Activated CD4-positive, alpha-beta T cell treated with anti-CD3 and anti-CD28 coated beads for 36 hours (primary cell): ENCODE data around the gene PXT1. TPM values are rescaled to one million over a fixed set of nuclear protein-coding genes. Genes with fewer than 3 reads are reported as not detected.

ENCODE experiments used
- ATAC-seq: fragments of 200-7000 bp; cut with Tn5 transposase; one replicate; pipeline ENCODE4 v1.10.0; 2021; ENCODE audit warnings: mild to moderate bottlenecking, moderate library complexity
- CTCF ChIA-PET: fragments of 350-600 bp; sonication (Branson Sonifier 250); formaldehyde crosslinking; loops from one replicate; lab custom pipeline; 2021; ENCODE audit warnings: antibody characterized with exemption; lab: Charles Lee
- POLR2A ChIA-PET: fragments of 350-600 bp; sonication (Branson Sonifier 250); formaldehyde crosslinking; loops from one replicate; lab custom pipeline; 2021; ENCODE audit warnings: antibody characterized with exemption, inconsistent platforms; lab: Charles Lee
- DNase-seq: peaks from one replicate; pipeline ENCODE4 v3.0.0-alpha.2; 2020
- H3K27ac Mint-ChIP-seq: one replicate; pipeline ENCODE4 v1.8.0; 2021; ENCODE audit warnings: mixed read lengths
- H3K27me3 Mint-ChIP-seq: one replicate; pipeline ENCODE4 v1.8.0; 2021; ENCODE audit warnings: mixed read lengths
- H3K36me3 Mint-ChIP-seq: one replicate; pipeline ENCODE4 v1.8.0; 2021; ENCODE audit warnings: low read depth, mixed read lengths
- H3K4me1 Mint-ChIP-seq: one replicate; pipeline ENCODE4 v1.8.0; 2021; ENCODE audit warnings: mixed read lengths
- H3K4me3 Mint-ChIP-seq: one replicate; pipeline ENCODE4 v1.8.0; 2021; ENCODE audit warnings: mild to moderate bottlenecking, moderate library complexity, mixed read lengths
- H3K9me3 Mint-ChIP-seq: one replicate; pipeline ENCODE4 v1.8.0; 2021; ENCODE audit warnings: low read depth, mixed read lengths
- intact Hi-C, 2 experiments: fragments of 100-400 bp; cut with DNase I in 1 of 2; cut with micrococcal nuclease in 1 of 2; formaldehyde crosslinking; loops; one replicate each; pipeline versions ENCODE4 v1.14.2 to v1.15.1; 2022 to 2024; cut with DNase I, micrococcal nuclease
- total RNA-seq, 2 experiments: library from RNA; stranded (reverse); gene quantifications; one replicate each; pipeline ENCODE4 v1.2.3, GENCODE V29; 2021

The PXT1 gene
- total RNA-seq, 2 experiments from 2014 or later, result 0.11 to 0.14 TPM

DNA sequence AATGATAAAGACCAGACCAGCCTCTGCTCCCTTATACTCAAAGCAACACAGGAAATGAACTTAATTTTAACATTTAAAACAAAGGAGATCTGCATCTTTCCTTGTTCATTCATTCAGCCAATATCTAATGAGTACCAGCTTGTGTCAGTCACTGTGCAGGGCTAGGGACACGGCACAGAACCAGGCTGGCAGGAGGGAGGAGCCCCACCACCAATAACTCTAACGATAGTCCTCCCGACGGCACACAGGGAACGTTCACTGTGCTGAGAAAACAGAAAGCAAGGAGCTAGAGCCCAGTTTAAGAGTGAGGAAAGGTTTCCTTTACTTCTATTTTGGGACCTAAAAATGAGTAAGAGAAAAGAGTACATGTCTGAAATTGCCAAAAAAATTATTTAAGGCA, 65.1 kb downstream of the PXT1 start:
- CTCF ChIA-PET, result interaction anchor here (1.4 kb wide), 1 partner anchor 16 kb away, joined by 4 read pairs; no protein-coding TSS in a partner anchor
- no peaks in the 10 kb centered on the region for H3K36me3 Mint-ChIP-seq
- no peak overlapping the region for H3K27ac Mint-ChIP-seq
- ATAC-seq, result no peak
- intact Hi-C loops, result no loop called here
- no peaks in the 10 kb centered on the region for H3K27me3 Mint-ChIP-seq
- no peak for DNase-seq
- H3K9me3 Mint-ChIP-seq, result no peaks in the 10 kb centered on the region
- H3K4me3 Mint-ChIP-seq, result no peak overlapping the region
- peaks cover 4% of the 10 kb centered on the region for H3K4me1 Mint-ChIP-seq
- POLR2A ChIA-PET, result no interaction called here

DNA sequence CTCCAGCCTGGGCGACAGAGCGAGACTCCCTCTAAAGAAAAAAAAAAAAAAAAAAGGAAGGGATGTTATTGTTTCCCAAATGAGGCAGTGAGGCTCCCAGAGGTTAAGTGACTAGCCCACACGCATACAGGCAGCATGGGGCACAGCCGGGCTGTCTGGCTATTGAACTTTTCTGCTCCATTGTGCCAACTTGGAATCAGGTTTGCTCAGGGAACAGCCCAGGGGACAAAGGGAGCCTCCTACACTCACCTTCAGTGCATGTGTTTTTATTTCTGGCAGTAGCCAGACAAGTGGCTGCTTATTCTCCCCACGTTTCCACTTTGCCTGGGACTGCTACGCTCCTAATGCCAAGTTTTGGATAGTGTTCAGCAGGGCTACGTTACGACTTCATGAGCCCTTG, 65.9 kb downstream of the PXT1 start:
- H3K36me3 Mint-ChIP-seq, result no peaks in the 10 kb centered on the region
- no peaks in the 10 kb centered on the region for H3K9me3 Mint-ChIP-seq
- DNase-seq, result no peak
- H3K4me1 Mint-ChIP-seq, result no peaks in the 10 kb centered on the region
- CTCF ChIA-PET, result interaction anchor here (1.4 kb wide), 1 partner anchor 15 kb away, joined by 4 read pairs; no protein-coding TSS in a partner anchor
- ATAC-seq, result no peak
- no peaks in the 10 kb centered on the region for H3K27me3 Mint-ChIP-seq
- H3K4me3 Mint-ChIP-seq, result no peak overlapping the region
- H3K27ac Mint-ChIP-seq, result no peak overlapping the region
- POLR2A ChIA-PET, result no interaction called here
- intact Hi-C loops, result no loop called here

GRCh38 chr6:36376183-36376582, 66.5 kb downstream of the PXT1 start:
- Mint-ChIP-seq H3K27me3 (no peaks in the 10 kb centered on the region), H3K27ac (no peak overlapping the region), H3K9me3 (no peaks in the 10 kb centered on the region), H3K36me3 (no peaks in the 10 kb centered on the region), H3K4me3 (no peak overlapping the region), H3K4me1 (no peaks in the 10 kb centered on the region)
- POLR2A ChIA-PET, result no interaction called here
- no peak for ATAC-seq
- CTCF ChIA-PET, result no interaction called here
- intact Hi-C loops, result no loop called here
- no peak for DNase-seq

DNA sequence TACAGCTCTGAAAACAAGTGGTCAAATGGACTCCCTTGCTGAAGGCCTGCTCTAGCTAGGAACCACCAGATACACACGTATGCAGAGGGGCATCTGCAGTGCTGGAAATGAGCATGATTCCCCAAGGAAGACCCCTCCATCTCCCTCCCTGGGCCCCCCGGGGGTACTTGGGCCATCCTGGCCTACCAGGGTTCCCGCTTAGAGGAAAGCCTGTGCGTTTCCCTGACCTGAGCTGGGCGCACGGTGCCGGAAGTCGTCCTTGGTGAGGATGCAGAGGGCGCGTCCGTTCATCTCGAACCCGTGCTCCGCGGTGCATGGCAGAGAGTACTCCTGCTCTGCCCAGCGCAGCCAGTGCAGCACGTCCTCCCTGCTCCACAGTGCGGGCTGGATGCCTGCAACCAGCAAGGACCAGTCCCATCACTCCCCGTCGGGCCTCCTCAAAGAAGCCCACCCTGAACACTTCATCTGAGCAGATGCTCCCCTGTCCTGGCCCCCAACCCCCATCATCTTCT, 67.0 kb downstream of the PXT1 start:
- intact Hi-C loops, result no loop called here
- POLR2A ChIA-PET, result interaction anchor here (0.5 kb wide), 1 partner anchor 72 kb away, joined by 4 read pairs; no protein-coding TSS in a partner anchor
- Mint-ChIP-seq H3K9me3 (no peaks in the 10 kb centered on the region), H3K36me3 (no peaks in the 10 kb centered on the region), H3K4me3 (no peak overlapping the region), H3K27ac (no peak overlapping the region), H3K4me1 (no peaks in the 10 kb centered on the region), H3K27me3 (no peaks in the 10 kb centered on the region)
- CTCF ChIA-PET, result no interaction called here
- DNase-seq (no peak), ATAC-seq (no peak)

GRCh38 chr6:36374972-36375371, 67.7 kb downstream of the PXT1 start:
- no peak overlapping the region for H3K27ac Mint-ChIP-seq
- no peaks in the 10 kb centered on the region for H3K27me3 Mint-ChIP-seq
- ATAC-seq, result no peak
- H3K9me3 Mint-ChIP-seq, result no peaks in the 10 kb centered on the region
- H3K36me3 Mint-ChIP-seq, result no peaks in the 10 kb centered on the region
- POLR2A ChIA-PET, result interaction anchor here (0.5 to 0.7 kb wide), 2 partner anchors 71 to 75 kb away, joined by 4 to 8 read pairs; no protein-coding TSS in a partner anchor
- no peak overlapping the region for H3K4me3 Mint-ChIP-seq
- intact Hi-C loops, result no loop called here
- H3K4me1 Mint-ChIP-seq, result no peaks in the 10 kb centered on the region
- no peak for DNase-seq
- CTCF ChIA-PET, result no interaction called here

- Mint-ChIP-seq H3K4me3 (no peak overlapping the region), H3K9me3 (no peaks in the 10 kb centered on the region), H3K4me1 (no peaks in the 10 kb centered on the region), H3K36me3 (no peaks in the 10 kb centered on the region), H3K27ac (no peak overlapping the region), H3K27me3 (no peaks in the 10 kb centered on the region)
- no peak for DNase-seq
- ATAC-seq, result no peak
- ChIA-PET CTCF (interaction anchor here (1.1 kb wide), 1 partner anchor 12 kb away, joined by 3 read pairs; no protein-coding TSS in a partner anchor), POLR2A (interaction anchor here (0.7 kb wide), 1 partner anchor 74 kb away, joined by 8 read pairs; no protein-coding TSS in a partner anchor)
- intact Hi-C loops, result no loop called here
These were observed 68.5 kb downstream of the PXT1 start for GRCh38 chr6:36374194-36374593.

GRCh38 chr6:36373368-36374019, 69.2 kb downstream of the PXT1 start:
- Mint-ChIP-seq H3K4me3 (no peak overlapping the region), H3K4me1 (no peaks in the 10 kb centered on the region), H3K36me3 (no peaks in the 10 kb centered on the region), H3K9me3 (no peaks in the 10 kb centered on the region), H3K27ac (no peak overlapping the region), H3K27me3 (no peaks in the 10 kb centered on the region)
- ChIA-PET CTCF (interaction anchor here (0.6 to 1.1 kb wide), 2 partner anchors 12 to 579 kb away, joined by 3 read pairs; no protein-coding TSS in a partner anchor), POLR2A (no interaction called here)
- DNase-seq (no peak), ATAC-seq (no peak)
- intact Hi-C loops, result no loop called here

DNA sequence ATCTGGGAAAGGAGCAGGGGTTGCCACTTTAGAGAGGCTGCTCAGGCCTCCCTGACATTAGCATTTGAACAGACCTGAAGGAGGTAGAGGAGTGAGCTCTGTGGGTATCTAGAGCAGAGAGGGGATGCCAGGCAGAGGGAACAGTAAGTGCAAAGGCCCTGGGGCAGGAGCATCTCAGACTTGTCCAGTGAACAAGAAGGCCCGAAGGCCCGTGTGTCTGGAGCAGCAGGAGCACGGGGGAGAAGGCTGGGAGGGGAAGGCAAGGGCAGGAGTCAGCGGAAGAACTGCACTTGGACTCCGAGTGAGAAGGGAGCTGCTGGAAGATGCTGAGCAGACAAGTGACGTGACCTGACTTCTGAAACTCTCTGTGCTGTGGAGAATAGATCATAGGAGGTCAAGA, 70.6 kb downstream of the PXT1 start:
- Mint-ChIP-seq H3K4me3 (no peak overlapping the region), H3K36me3 (no peaks in the 10 kb centered on the region), H3K27ac (no peak overlapping the region), H3K27me3 (no peaks in the 10 kb centered on the region), H3K4me1 (no peaks in the 10 kb centered on the region), H3K9me3 (no peaks in the 10 kb centered on the region)
- intact Hi-C loops, result no loop called here
- DNase-seq (no peak), ATAC-seq (no peak)
- ChIA-PET POLR2A (no interaction called here), CTCF (interaction anchor here (1.0 kb wide), 2 partner anchors 31 to 275 kb away, joined by 3 to 5 read pairs; no protein-coding TSS in a partner anchor)

DNA sequence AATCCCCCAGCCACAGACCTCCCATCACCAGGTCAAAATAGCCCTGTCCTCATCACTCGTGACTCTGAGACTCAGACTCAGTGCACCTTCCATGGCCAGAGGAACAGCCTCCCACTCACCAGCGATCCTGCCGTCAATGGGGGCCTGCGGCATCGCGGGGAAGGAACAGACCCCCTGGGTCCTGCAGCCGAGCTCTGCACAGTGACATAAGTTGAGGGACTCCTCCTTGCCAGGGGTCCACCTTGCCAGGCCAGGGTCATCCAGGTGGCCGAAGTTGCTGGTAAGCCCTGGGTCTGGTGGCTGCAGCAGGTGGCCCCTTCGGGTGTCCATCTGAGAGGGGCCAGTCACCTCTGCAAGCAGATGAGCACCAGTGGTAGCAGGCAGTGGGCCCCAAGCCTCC, 71.4 kb downstream of the PXT1 start:
- POLR2A ChIA-PET, result no interaction called here
- Mint-ChIP-seq H3K27me3 (no peaks in the 10 kb centered on the region), H3K27ac (no peak overlapping the region), H3K9me3 (no peaks in the 10 kb centered on the region), H3K36me3 (no peaks in the 10 kb centered on the region), H3K4me3 (no peak overlapping the region), H3K4me1 (no peaks in the 10 kb centered on the region)
- CTCF ChIA-PET, result interaction anchor here (1.0 kb wide), 2 partner anchors 30 to 274 kb away, joined by 3 to 5 read pairs; no protein-coding TSS in a partner anchor
- DNase-seq, result no peak
- intact Hi-C loops, result no loop called here
- no peak for ATAC-seq

- Mint-ChIP-seq H3K27ac (no peak overlapping the region), H3K4me3 (no peak overlapping the region), H3K27me3 (no peaks in the 10 kb centered on the region), H3K4me1 (no peaks in the 10 kb centered on the region), H3K36me3 (no peaks in the 10 kb centered on the region), H3K9me3 (no peaks in the 10 kb centered on the region)
- intact Hi-C loops, result no loop called here
- no peak for DNase-seq
- ChIA-PET POLR2A (no interaction called here), CTCF (no interaction called here)
- ATAC-seq, result no peak
These were observed 72.0 kb downstream of the PXT1 start for GRCh38 chr6:36370638-36371037.

- Mint-ChIP-seq H3K9me3 (no peaks in the 10 kb centered on the region), H3K4me3 (no peak overlapping the region), H3K27ac (no peak overlapping the region), H3K4me1 (no peaks in the 10 kb centered on the region), H3K27me3 (no peaks in the 10 kb centered on the region), H3K36me3 (no peaks in the 10 kb centered on the region)
- ATAC-seq (no peak), DNase-seq (no peak)
- intact Hi-C loops, result no loop called here
- POLR2A ChIA-PET, result no interaction called here
- CTCF ChIA-PET, result interaction anchor here (0.6 to 0.8 kb wide), 2 partner anchors 13 to 18 kb away, joined by 3 to 6 read pairs; no protein-coding TSS in a partner anchor
These were observed 73.5 kb downstream of the PXT1 start for GRCh38 chr6:36368921-36369865.
